HUES64 (cell line): Measurements from ENCODE around the gene DENND10.
"Not testable (repeated sequence)": the region's sequence is repeated elsewhere in the genome, so short reads cannot be mapped to it uniquely, and the experiment has no call there.

Experiments used
- H3K27ac ChIP-seq: 2 replicates; pipeline ENCODE4 v1.7.0; 2013; ENCODE audit warnings: low read depth, low read length, inconsistent platforms
- H3K27me3 ChIP-seq: 2 replicates; pipeline ENCODE4 v1.6.1; 2013; ENCODE audit warnings: mild to moderate bottlenecking, low read length; ENCODE audit not compliant: insufficient read depth
- H3K36me3 ChIP-seq: 2 replicates; pipeline ENCODE4 v1.6.1; 2013; ENCODE audit warnings: mild to moderate bottlenecking, low read length; ENCODE audit not compliant: insufficient read depth
- H3K4me1 ChIP-seq: 2 replicates; pipeline ENCODE4 v1.6.1; 2013; ENCODE audit warnings: mild to moderate bottlenecking, low read length, moderate library complexity; ENCODE audit not compliant: insufficient read depth
- H3K4me3 ChIP-seq: 2 replicates; pipeline ENCODE4 v1.5.1; 2013; ENCODE audit warnings: mild to moderate bottlenecking, low read length, moderate library complexity
- H3K9ac ChIP-seq: 2 replicates; pipeline ENCODE4 v1.6.1; 2013; ENCODE audit warnings: mild to moderate bottlenecking, low read depth, low read length
- H3K9me3 ChIP-seq: 2 replicates; pipeline ENCODE4 v1.6.1; 2013; ENCODE audit warnings: low read depth, low read length; ENCODE audit not compliant: insufficient read depth
- WGBS: fragments of 150-250, 120-280 bp; methylation state at CpG from one replicate; pipeline ENCODE4 v1.1.7; 2013; ENCODE audit warnings: missing lambda C conversion rate; 5-methylcytosine and 5-hydroxymethylcytosine counted together

DENND10 gene

GRCh38 chr10:119177708-119178371 lies 73.9 kb downstream of the DENND10 start:
- Histone ChIP-seq H3K9ac (peak overlapping the region; percentile 95), H3K9me3 (no peaks in the 10 kb centered on the region), H3K27me3 (no peaks in the 10 kb centered on the region), H3K27ac (peak overlapping the region; percentile 87), H3K4me3 (peak overlapping the region; percentile 95), H3K4me1 (peaks cover 4% of the 10 kb centered on the region; the same call in 1 of the 2 replicates), H3K36me3 (peaks cover 38% of the 10 kb centered on the region)
- 17% methylated on average over 21 of the region's 21 CpGs for WGBS

- H3K9me3 ChIP-seq: no peaks in the 10 kb centered on the region
- H3K36me3 ChIP-seq: peaks cover 32% of the 10 kb centered on the region
- no peaks in the 10 kb centered on the region for H3K27me3 ChIP-seq
- under 1% methylated on average over 45 of the region's 45 CpGs for WGBS
- peak within 1 kb of the TSS; percentile 95 for H3K9ac ChIP-seq
- peak within 1 kb of the TSS; percentile 95 for H3K4me3 ChIP-seq
- peak within 1 kb of the TSS; percentile 87 for H3K27ac ChIP-seq
- peaks cover 4% of the 10 kb centered on the region; the same call in 1 of the 2 replicates for H3K4me1 ChIP-seq
Measured at GRCh38 chr10:119178372-119179119, 74.6 kb downstream of the DENND10 start, which contains the start of gene PRDX3. TSS of gene PRDX3 (minus strand) at chr10:119178812. CDS start at chr10:119178790, 22 bp downstream.

GRCh38 chr10:119180850-119181400 lies 77.0 kb downstream of the DENND10 start:
- H3K9me3 ChIP-seq, H3K27ac ChIP-seq, H3K4me1 ChIP-seq, H3K9ac ChIP-seq, H3K27me3 ChIP-seq, H3K4me3 ChIP-seq: not testable (repeated sequence)
- peaks cover 13% of the 10 kb centered on the region for H3K36me3 ChIP-seq
- WGBS: 98% methylated on average over 5 of the region's 7 CpGs

GRCh38 chr10:119183664-119184412 lies 79.9 kb downstream of the DENND10 start:
- 92% methylated on average over 9 of the region's 9 CpGs for WGBS
- Histone ChIP-seq H3K9ac (no peak overlapping the region), H3K4me3 (no peak overlapping the region), H3K27me3 (no peaks in the 10 kb centered on the region), H3K4me1 (peaks cover 3% of the 10 kb centered on the region; the same call in 1 of the 2 replicates), H3K27ac (no peak overlapping the region), H3K36me3 (no peaks in the 10 kb centered on the region), H3K9me3 (no peaks in the 10 kb centered on the region)
